ENCODE results near the gene DBH. TPM values are rescaled to one million over a fixed set of nuclear protein-coding genes. Genes with fewer than 3 reads are reported as not detected.

Gene DBH
- total RNA-seq, 1 experiment from 2014 or later = not detected

DNA sequence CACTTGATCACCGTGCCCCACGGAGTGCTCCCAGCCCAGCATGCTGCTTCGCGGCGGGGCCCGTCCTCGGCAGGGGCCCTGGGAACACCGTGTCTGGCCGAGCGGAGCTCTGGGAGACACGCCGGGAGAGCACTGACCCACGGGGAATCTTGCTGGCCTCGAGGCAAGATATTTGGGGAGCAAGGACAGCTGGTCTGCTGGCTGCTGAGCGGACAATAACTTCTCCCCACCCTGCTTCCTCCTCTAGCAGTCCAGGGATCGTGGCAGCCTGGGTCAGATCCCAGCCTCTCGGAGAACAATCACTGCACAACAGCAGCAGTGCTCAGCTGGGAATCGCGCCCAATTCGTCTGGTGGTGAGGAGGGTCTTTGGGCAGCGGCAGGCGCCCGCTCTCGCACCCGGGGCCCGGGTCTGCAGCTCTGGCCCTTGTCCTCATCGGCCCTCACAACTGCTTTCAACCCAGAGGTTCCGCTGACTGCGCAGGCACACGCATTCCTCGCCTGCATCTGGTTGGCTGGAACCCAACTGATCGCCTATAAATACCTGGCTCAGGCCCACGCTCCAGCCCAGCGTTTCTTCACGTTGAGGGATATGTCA lies 43.4 kb downstream of the DBH start:
- no peaks in the 10 kb centered on the region for H3K27me3 ChIP-seq (replicated peaks; ENCODE audit: insufficient read depth, low read depth, low read length, poor library complexity)
- no peak overlapping the region for H3K27ac ChIP-seq (ENCODE audit: low read depth, low read length, poor library complexity, severe bottlenecking)
- intact Hi-C loops (cut with micrococcal nuclease; ENCODE audit: unreplicated experiment) = no loop called here
- TF ChIP-seq, protein P1, sequence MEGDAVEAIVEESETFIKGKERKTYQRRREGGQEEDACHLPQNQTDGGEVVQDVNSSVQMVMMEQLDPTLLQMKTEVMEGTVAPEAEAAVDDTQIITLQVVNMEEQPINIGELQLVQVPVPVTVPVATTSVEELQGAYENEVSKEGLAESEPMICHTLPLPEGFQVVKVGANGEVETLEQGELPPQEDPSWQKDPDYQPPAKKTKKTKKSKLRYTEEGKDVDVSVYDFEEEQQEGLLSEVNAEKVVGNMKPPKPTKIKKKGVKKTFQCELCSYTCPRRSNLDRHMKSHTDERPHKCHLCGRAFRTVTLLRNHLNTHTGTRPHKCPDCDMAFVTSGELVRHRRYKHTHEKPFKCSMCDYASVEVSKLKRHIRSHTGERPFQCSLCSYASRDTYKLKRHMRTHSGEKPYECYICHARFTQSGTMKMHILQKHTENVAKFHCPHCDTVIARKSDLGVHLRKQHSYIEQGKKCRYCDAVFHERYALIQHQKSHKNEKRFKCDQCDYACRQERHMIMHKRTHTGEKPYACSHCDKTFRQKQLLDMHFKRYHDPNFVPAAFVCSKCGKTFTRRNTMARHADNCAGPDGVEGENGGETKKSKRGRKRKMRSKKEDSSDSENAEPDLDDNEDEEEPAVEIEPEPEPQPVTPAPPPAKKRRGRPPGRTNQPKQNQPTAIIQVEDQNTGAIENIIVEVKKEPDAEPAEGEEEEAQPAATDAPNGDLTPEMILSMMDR (conservative IDR thresholded peaks at IDR 0.05; ENCODE audit: low read depth, low read length) = no peak
- TF ChIP-seq EZH2 (IDR thresholded peaks at IDR 0.05; ENCODE audit: borderline replicate concordance, low read depth, low read length, poor library complexity, severe bottlenecking) = no peak
- H3K4me1 ChIP-seq (ENCODE audit: insufficient read depth, low read length, poor library complexity, severe bottlenecking) = no peaks in the 10 kb centered on the region
- ChIA-PET POLR2A (ENCODE audit: low non-redundant PET) (no interaction called here), CTCF (no interaction called here)
- no peak overlapping the region for H3K4me3 ChIP-seq (ENCODE audit: low read depth, low read length, poor library complexity, severe bottlenecking)
- H3K9me3 ChIP-seq (ENCODE audit: low read depth, low read length, poor library complexity, severe bottlenecking) = no peaks in the 10 kb centered on the region
- BruUV-seq (replicated peaks) = no TSS peak
- no peak for DNase-seq (ENCODE audit: low spot score)
- H3K36me3 ChIP-seq (ENCODE audit: insufficient read depth, low read length, poor library complexity, severe bottlenecking) = no peaks in the 10 kb centered on the region

- intact Hi-C loops (cut with micrococcal nuclease; ENCODE audit: unreplicated experiment) = no loop called here
- no peak for TF ChIP-seq EZH2 (IDR thresholded peaks at IDR 0.05; ENCODE audit: borderline replicate concordance, low read depth, low read length, poor library complexity, severe bottlenecking)
- TF ChIP-seq, protein P1 (conservative IDR thresholded peaks at IDR 0.05; ENCODE audit: low read depth, low read length) = no peak
- Histone ChIP-seq H3K4me1 (ENCODE audit: insufficient read depth, low read length, poor library complexity, severe bottlenecking) (no peaks in the 10 kb centered on the region), H3K9me3 (ENCODE audit: low read depth, low read length, poor library complexity, severe bottlenecking) (no peaks in the 10 kb centered on the region), H3K27me3 (replicated peaks; ENCODE audit: insufficient read depth, low read depth, low read length, poor library complexity) (no peaks in the 10 kb centered on the region), H3K27ac (ENCODE audit: low read depth, low read length, poor library complexity, severe bottlenecking) (no peak overlapping the region), H3K4me3 (ENCODE audit: low read depth, low read length, poor library complexity, severe bottlenecking) (no peak overlapping the region), H3K36me3 (ENCODE audit: insufficient read depth, low read length, poor library complexity, severe bottlenecking) (no peaks in the 10 kb centered on the region)
- ChIA-PET POLR2A (ENCODE audit: low non-redundant PET) (no interaction called here), CTCF (no interaction called here)
- BruUV-seq (replicated peaks) = no TSS peak
- no peak for DNase-seq (ENCODE audit: low spot score)
These were observed 44.2 kb downstream of the DBH start for GRCh38 chr9:133680250-133680975.

DNA sequence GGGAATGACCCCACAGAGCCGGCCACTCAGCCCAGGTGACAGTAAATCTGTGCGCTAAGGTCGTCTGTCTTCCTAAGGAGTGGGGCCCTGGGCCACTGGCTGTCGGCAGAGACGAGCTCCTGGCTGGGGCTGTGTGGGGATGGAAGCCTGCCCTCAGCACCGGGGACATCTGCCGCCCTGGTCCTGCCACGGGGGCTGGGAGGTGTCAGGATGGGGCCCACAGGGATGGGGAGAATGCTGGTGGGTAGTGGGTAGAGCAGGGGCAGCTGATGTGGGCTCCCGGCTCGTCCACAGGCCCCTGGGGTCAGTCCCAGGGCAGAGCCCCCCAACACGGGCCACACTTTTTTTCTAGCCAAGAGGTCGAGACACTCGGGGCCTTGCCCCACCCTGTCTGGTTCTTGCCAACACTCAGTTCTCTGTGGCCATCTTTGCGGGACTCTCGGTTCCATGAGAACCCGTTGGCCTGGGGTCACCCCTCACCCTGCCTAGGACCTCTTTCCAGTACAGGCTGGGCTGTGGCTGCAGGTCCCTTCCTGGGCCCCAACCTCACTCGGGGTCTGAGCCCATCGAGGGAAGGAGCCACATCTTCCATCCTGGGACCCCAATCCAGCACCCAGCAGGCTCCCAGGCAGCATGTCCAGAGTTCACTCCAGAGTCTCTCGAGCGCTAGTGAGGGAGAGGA lies 45.0 kb downstream of the DBH start:
- no TSS peak for BruUV-seq (replicated peaks)
- Histone ChIP-seq H3K27me3 (replicated peaks; ENCODE audit: insufficient read depth, low read depth, low read length, poor library complexity) (no peaks in the 10 kb centered on the region), H3K9me3 (ENCODE audit: low read depth, low read length, poor library complexity, severe bottlenecking) (no peaks in the 10 kb centered on the region), H3K4me3 (ENCODE audit: low read depth, low read length, poor library complexity, severe bottlenecking) (no peak overlapping the region), H3K4me1 (ENCODE audit: insufficient read depth, low read length, poor library complexity, severe bottlenecking) (no peaks in the 10 kb centered on the region), H3K36me3 (ENCODE audit: insufficient read depth, low read length, poor library complexity, severe bottlenecking) (no peaks in the 10 kb centered on the region), H3K27ac (ENCODE audit: low read depth, low read length, poor library complexity, severe bottlenecking) (no peak overlapping the region)
- intact Hi-C loops (cut with micrococcal nuclease; ENCODE audit: unreplicated experiment) = no loop called here
- CTCF ChIA-PET = no interaction called here
- DNase-seq (ENCODE audit: low spot score) = no peak
- TF ChIP-seq, protein P1 (conservative IDR thresholded peaks at IDR 0.05; ENCODE audit: low read depth, low read length) = no peak
- TF ChIP-seq EZH2 (IDR thresholded peaks at IDR 0.05; ENCODE audit: borderline replicate concordance, low read depth, low read length, poor library complexity, severe bottlenecking) = no peak
- POLR2A ChIA-PET (ENCODE audit: low non-redundant PET) = no interaction called here
